Ovary (tissue), 3 donors: ENCODE data around the gene SLC11A1.

Source experiments
- CTCF ChIP-seq, 3 donors: fragments of 450-650 bp in 2 of 3; fragments of 200-600 bp in 1 of 3; IDR thresholded peaks; one replicate each; pipeline versions ENCODE4 v1.5.1 to v1.8.0; 2016 to 2022; ENCODE audit warnings: antibody characterized with exemption in 3 of 3, mild to moderate bottlenecking in 1 of 3
- POLR2A ChIP-seq: fragments of 450-650 bp; IDR thresholded peaks from one replicate; pipeline ENCODE4 v1.6.1; 2017; ENCODE audit warnings: antibody characterized with exemption, mild to moderate bottlenecking, moderate library complexity
- donor health status: DM: no; HTN: no; CAD: no.

- TF ChIP-seq POLR2A (no peak), CTCF (IDR thresholded peaks at IDR 0.05) (no peak)
These were observed 40.5 kb downstream of the SLC11A1 start for GRCh38 chr2:218422403-218423086.
